Activated naive CD4-positive, alpha-beta T cell treated with anti-CD3 and anti-CD28 coated beads for 36 hours (primary cell): ENCODE data around the gene GARNL3. TPM values are rescaled to one million over a fixed set of nuclear protein-coding genes. Genes with fewer than 3 reads are reported as not detected.

Experiments
- CTCF ChIA-PET: fragments of 350-600 bp; sonication (Branson Sonifier 250); formaldehyde crosslinking; loops from one replicate; lab custom pipeline; 2021; ENCODE audit warnings: antibody characterized with exemption; lab: Charles Lee
- DNase-seq: peaks from one replicate; pipeline ENCODE4 v3.0.0-alpha.2; 2020
- H3K27ac Mint-ChIP-seq: one replicate; pipeline ENCODE4 v1.8.0; 2021; ENCODE audit warnings: mild to moderate bottlenecking, mixed read lengths
- H3K27me3 Mint-ChIP-seq: one replicate; pipeline ENCODE4 v1.8.0; 2021; ENCODE audit warnings: low read depth, mixed read lengths
- H3K36me3 Mint-ChIP-seq: one replicate; pipeline ENCODE4 v1.8.0; 2021; ENCODE audit warnings: low read depth, mixed read lengths
- H3K4me1 Mint-ChIP-seq: one replicate; pipeline ENCODE4 v1.8.0; 2021; ENCODE audit warnings: low read depth, mixed read lengths
- H3K4me3 Mint-ChIP-seq: one replicate; pipeline ENCODE4 v1.8.0; 2021; ENCODE audit warnings: mild to moderate bottlenecking, moderate library complexity, mixed read lengths
- H3K9me3 Mint-ChIP-seq: one replicate; pipeline ENCODE4 v1.8.0; 2021; ENCODE audit warnings: mixed read lengths
- intact Hi-C: fragments of 100-400 bp; cut with micrococcal nuclease; formaldehyde crosslinking; loops from one replicate; pipeline ENCODE4 v1.15.1; 2023
- total RNA-seq, 2 experiments: library from RNA; stranded (reverse); gene quantifications; one replicate each; pipeline ENCODE4 v1.2.3, GENCODE V29; 2021

The GARNL3 gene
- total RNA-seq, 2 experiments from 2014 or later, result 1.2 to 4.6 TPM

DNA sequence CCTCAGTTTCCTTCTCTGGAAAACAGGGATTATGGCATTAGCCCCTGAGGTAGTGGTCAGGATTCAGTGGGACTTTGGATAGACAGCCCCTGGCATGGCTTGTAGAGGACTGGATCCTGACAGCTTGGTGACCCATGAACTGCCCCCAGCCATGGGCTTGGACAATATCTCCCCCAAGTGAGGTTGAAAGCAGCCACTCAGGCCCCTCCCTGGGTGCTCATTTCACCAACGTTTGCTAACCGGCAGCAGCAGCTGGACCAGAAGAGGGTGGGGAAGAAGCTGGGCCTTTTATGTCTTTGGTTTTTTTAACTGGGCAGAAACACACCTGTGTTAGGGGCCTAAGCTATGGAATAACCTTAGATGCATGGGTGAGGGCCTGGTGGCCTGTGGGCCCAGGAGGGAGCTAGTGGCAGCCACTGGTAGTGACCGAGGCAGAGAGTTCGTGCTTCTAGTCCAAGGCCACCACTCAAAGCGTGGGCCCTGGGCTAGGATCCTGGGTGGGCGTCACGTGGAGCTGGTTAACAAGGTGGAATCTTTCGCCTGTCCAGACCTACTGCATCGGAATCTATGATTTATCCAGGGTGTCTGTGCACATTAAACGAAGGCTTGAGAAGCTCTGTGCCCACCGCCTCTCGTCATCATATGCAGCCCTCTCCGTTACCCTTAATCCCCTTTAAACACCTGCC lies 134.3 kb downstream of the GARNL3 start:
- Mint-ChIP-seq H3K9me3 (no peaks in the 10 kb centered on the region), H3K36me3 (no peaks in the 10 kb centered on the region), H3K4me1 (peaks cover 9% of the 10 kb centered on the region), H3K27ac (no peak overlapping the region), H3K27me3 (peaks cover 60% of the 10 kb centered on the region), H3K4me3 (no peak overlapping the region)
- no peak for DNase-seq
- CTCF ChIA-PET, result interaction anchor here (0.6 kb wide), 2 partner anchors 30 to 128 kb away, joined by 3 read pairs; no protein-coding TSS in a partner anchor
- intact Hi-C loops, result loop anchor here (5.0 kb wide), 1 partner anchor 37 kb away; no protein-coding TSS in a partner anchor

GRCh38 chr9:127399736-127400269 lies 135.2 kb downstream of the GARNL3 start:
- Mint-ChIP-seq H3K4me1 (peaks cover 9% of the 10 kb centered on the region), H3K9me3 (no peaks in the 10 kb centered on the region), H3K36me3 (no peaks in the 10 kb centered on the region), H3K27ac (no peak overlapping the region), H3K27me3 (peaks cover 53% of the 10 kb centered on the region), H3K4me3 (no peak overlapping the region)
- CTCF ChIA-PET, result interaction anchor here (0.6 kb wide), 1 partner anchor 40 kb away, joined by 5 read pairs; no protein-coding TSS in a partner anchor
- intact Hi-C loops, result loop anchor here (5.0 kb wide), 1 partner anchor 38 kb away; no protein-coding TSS in a partner anchor
- DNase-seq, result no peak

DNA sequence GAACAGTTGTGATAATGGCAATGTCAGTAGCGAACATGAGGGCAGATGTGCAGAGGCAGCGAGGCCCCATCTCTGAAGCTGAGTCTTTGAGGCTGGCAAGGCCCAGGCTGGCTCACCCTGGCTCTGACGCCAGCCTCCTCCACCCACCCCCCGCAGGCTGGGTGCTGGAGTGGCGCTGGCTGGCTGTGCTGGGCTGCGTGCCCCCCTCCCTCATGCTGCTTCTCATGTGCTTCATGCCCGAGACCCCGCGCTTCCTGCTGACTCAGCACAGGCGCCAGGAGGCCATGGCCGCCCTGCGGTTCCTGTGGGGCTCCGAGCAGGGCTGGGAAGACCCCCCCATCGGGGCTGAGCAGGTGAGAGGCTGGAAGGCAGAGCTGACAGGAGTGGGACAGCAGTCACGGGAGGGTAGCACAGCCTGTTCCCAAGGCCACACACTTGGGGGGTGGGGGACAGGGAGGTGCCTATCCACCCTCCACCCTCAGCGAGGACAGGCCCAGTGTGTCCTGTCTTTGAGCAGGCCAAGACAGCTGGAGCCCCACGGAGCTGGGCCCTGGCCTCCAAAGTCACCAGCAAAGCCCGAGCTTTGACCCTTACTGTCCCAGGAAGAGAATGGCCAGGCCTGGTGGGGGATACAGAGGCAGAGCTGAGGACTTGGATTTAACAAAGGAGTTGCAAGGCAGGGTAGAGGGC lies 138.0 kb downstream of the GARNL3 start:
- Mint-ChIP-seq H3K27ac (no peak overlapping the region), H3K36me3 (no peaks in the 10 kb centered on the region), H3K9me3 (no peaks in the 10 kb centered on the region), H3K4me3 (no peak overlapping the region), H3K4me1 (peaks cover 4% of the 10 kb centered on the region), H3K27me3 (peaks cover 47% of the 10 kb centered on the region)
- CTCF ChIA-PET, result interaction anchor here (0.6 kb wide), 1 partner anchor 9 kb away, joined by 3 read pairs; no protein-coding TSS in a partner anchor
- intact Hi-C loops, result no loop called here
- DNase-seq, result no peak

DNA sequence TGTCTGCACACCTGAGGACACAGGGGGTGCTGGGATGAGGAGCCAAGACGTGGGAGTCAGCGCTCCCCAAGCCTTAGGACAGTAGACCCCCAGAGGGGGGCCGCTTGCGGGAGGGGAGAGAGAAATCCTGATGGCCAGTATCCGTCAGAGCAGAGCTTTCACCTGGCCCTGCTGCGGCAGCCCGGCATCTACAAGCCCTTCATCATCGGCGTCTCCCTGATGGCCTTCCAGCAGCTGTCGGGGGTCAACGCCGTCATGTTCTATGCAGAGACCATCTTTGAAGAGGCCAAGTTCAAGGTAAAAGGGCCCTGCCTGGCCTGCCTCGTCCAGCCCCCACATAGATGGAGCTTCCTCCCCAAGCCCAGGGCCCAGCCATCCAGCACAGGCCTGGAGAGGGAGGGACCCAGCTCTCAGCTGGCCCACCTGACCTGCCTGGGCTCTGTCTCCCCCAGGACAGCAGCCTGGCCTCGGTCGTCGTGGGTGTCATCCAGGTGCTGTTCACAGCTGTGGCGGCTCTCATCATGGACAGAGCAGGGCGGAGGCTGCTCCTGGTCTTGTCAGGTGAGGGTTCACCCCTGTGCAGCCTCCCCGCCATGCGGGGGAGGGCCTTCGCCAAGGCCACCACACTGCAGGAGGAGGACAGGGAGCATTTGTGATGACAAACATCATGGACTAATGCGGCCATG lies 139.1 kb downstream of the GARNL3 start:
- DNase-seq, result no peak
- Mint-ChIP-seq H3K4me1 (no peaks in the 10 kb centered on the region), H3K36me3 (no peaks in the 10 kb centered on the region), H3K9me3 (no peaks in the 10 kb centered on the region), H3K27me3 (peaks cover 44% of the 10 kb centered on the region), H3K27ac (no peak overlapping the region), H3K4me3 (no peak overlapping the region)
- CTCF ChIA-PET, result interaction anchor here (0.6 kb wide), 1 partner anchor 11 kb away, joined by 3 read pairs; no protein-coding TSS in a partner anchor
- intact Hi-C loops, result no loop called here

GRCh38 chr9:127404631-127405030 lies 140.1 kb downstream of the GARNL3 start:
- CTCF ChIA-PET, result no interaction called here
- intact Hi-C loops, result no loop called here
- no peaks in the 10 kb centered on the region for H3K36me3 Mint-ChIP-seq
- no peaks in the 10 kb centered on the region for H3K9me3 Mint-ChIP-seq
- no peak overlapping the region for H3K4me3 Mint-ChIP-seq
- H3K4me1 Mint-ChIP-seq, result no peaks in the 10 kb centered on the region
- peaks cover 36% of the 10 kb centered on the region for H3K27me3 Mint-ChIP-seq
- H3K27ac Mint-ChIP-seq, result no peak overlapping the region
- no peak for DNase-seq

DNA sequence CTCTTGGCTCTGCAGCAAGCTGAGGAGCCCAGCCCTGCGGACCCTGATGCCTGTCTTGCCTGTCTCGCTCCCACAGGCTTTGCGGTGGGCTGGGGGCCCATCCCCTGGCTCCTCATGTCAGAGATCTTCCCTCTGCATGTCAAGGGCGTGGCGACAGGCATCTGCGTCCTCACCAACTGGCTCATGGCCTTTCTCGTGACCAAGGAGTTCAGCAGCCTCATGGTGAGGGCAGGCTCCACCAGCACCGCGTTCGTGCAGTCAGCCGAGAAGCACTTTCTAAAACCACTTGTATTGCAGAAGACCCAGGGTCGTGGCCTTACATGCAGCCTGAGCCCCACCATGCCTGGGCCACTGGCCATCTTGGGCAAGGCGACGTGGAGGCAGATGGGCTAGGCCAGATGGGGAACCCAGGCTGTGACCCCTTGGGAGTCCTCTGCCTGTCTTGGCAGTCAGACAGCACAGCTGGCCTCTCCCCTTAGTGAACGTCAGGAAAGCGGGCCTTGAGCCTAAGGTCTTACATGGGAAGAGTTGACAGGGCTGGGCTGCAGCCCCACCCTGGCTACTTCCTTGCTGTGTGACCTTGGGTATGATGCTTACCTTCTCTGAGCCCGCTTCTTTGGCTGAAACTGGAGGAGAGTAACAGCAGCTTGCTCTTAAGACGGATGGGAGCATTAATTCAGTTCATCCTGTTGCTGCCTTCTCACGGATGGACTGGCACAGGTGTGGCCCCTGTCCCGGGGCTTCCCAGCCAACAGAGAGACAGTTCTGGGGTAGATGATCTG lies 141.0 kb downstream of the GARNL3 start:
- Mint-ChIP-seq H3K9me3 (no peaks in the 10 kb centered on the region), H3K27me3 (peaks cover 27% of the 10 kb centered on the region), H3K4me3 (no peak overlapping the region), H3K4me1 (no peaks in the 10 kb centered on the region), H3K27ac (no peak overlapping the region), H3K36me3 (no peaks in the 10 kb centered on the region)
- intact Hi-C loops, result no loop called here
- CTCF ChIA-PET, result no interaction called here
- no peak for DNase-seq

DNA sequence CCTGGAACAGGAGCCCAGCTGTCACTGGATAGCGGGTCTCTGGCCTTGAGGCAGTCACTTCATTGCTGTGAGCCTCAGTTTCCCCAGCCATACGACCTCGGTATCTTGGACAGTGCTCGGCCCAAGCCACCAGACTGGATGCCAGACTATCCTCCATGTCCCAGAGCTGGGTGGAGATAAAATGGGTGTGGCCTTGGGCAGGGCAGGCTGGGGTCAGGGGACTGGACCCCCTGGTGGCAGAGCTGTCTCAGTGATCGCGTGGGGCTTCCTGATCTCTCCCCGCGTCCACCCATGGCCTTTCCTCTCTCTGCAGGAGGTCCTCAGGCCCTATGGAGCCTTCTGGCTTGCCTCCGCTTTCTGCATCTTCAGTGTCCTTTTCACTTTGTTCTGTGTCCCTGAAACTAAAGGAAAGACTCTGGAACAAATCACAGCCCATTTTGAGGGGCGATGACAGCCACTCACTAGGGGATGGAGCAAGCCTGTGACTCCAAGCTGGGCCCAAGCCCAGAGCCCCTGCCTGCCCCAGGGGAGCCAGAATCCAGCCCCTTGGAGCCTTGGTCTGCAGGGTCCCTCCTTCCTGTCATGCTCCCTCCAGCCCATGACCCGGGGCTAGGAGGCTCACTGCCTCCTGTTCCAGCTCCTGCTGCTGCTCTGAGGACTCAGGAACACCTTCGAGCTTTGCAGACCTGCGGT lies 142.4 kb downstream of the GARNL3 start:
- Mint-ChIP-seq H3K27ac (no peak overlapping the region), H3K9me3 (no peaks in the 10 kb centered on the region), H3K36me3 (no peaks in the 10 kb centered on the region), H3K27me3 (peaks cover 26% of the 10 kb centered on the region), H3K4me3 (no peak overlapping the region), H3K4me1 (no peaks in the 10 kb centered on the region)
- CTCF ChIA-PET, result no interaction called here
- intact Hi-C loops, result no loop called here
- no peak for DNase-seq

- no peaks in the 10 kb centered on the region for H3K36me3 Mint-ChIP-seq
- CTCF ChIA-PET, result no interaction called here
- H3K4me1 Mint-ChIP-seq, result no peaks in the 10 kb centered on the region
- H3K4me3 Mint-ChIP-seq, result no peak overlapping the region
- H3K9me3 Mint-ChIP-seq, result no peaks in the 10 kb centered on the region
- intact Hi-C loops, result no loop called here
- peaks cover 28% of the 10 kb centered on the region for H3K27me3 Mint-ChIP-seq
- DNase-seq, result no peak
- no peak overlapping the region for H3K27ac Mint-ChIP-seq
Measured at GRCh38 chr9:127407492-127407843, 142.9 kb downstream of the GARNL3 start.

DNA sequence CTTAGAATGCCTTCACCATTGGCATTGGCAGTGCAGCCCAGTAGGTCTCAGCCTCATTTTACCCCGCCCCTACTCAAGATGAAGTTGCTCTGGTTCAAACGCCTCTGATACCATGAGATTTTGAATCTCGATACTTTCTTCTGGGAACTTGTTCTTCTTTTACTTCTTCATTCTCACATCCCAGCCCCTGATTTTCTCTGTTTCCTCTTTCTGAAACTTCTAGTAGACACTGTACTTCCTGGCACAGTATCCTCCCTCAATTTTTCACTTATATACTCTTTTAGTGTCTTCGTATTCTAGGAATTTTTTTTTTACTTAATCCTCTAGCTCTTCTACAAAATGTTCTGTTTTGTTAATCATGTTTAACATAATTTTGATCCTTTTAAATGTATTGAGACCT lies 146.5 kb downstream of the GARNL3 start:
- DNase-seq, result no peak
- CTCF ChIA-PET, result no interaction called here
- Mint-ChIP-seq H3K9me3 (no peaks in the 10 kb centered on the region), H3K27me3 (peaks cover 39% of the 10 kb centered on the region), H3K4me3 (no peak overlapping the region), H3K4me1 (no peaks in the 10 kb centered on the region), H3K36me3 (no peaks in the 10 kb centered on the region), H3K27ac (no peak overlapping the region)
- intact Hi-C loops, result no loop called here

- intact Hi-C loops, result no loop called here
- Mint-ChIP-seq H3K9me3 (no peaks in the 10 kb centered on the region), H3K27ac (no peak overlapping the region), H3K4me3 (no peak overlapping the region), H3K36me3 (no peaks in the 10 kb centered on the region), H3K4me1 (peaks cover 3% of the 10 kb centered on the region), H3K27me3 (peaks cover 38% of the 10 kb centered on the region)
- CTCF ChIA-PET, result no interaction called here
- DNase-seq, result no peak
Measured at GRCh38 chr9:127415141-127415540, 150.6 kb downstream of the GARNL3 start.

DNA sequence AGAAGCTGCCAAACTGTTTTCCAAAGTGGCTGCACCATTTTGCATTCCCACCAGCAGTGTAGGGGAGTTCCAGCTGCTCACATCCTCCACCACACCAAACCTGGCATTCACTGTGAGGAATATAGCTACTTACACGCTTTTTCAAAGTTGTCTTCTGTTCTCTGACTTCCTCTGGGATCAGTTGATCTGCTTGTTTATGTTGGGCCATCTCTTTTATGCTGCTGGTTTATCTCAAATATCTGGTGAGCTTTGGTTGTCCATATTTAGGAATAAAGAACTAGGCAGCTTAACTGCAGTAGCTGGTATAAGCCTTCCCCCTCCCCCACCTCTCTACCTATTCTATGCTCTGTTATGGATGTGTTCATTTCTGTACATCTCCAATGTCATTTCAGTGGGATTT lies 151.1 kb downstream of the GARNL3 start:
- Mint-ChIP-seq H3K36me3 (no peaks in the 10 kb centered on the region), H3K9me3 (no peaks in the 10 kb centered on the region), H3K27me3 (peaks cover 38% of the 10 kb centered on the region), H3K27ac (no peak overlapping the region), H3K4me3 (no peak overlapping the region), H3K4me1 (peaks cover 3% of the 10 kb centered on the region)
- intact Hi-C loops, result no loop called here
- no peak for DNase-seq
- CTCF ChIA-PET, result interaction anchor here (0.6 kb wide), 1 partner anchor 223 kb away, joined by 3 read pairs; no protein-coding TSS in a partner anchor
